Calu3 (cell line): Measurements from ENCODE around the gene CSNK2A3. TPM values are rescaled to one million over a fixed set of nuclear protein-coding genes. Genes with fewer than 3 reads are reported as not detected.

ENCODE experiments used
- BruUV-seq: library from RNA; stranded (reverse); fragments of 400-500 nt; replicated peaks from 2 replicates; lab custom pipeline; 2021; lab: Mats Ljungman, UMichigan
- CTCF ChIA-PET: fragments of 300-600 bp; sonication (Branson Sonifier 250); formaldehyde crosslinking; loops from one replicate; lab custom pipeline; 2022; ENCODE audit warnings: antibody characterized with exemption; lab: Charles Lee
- DNase-seq: peaks from one replicate; pipeline ENCODE4 v3.0.0; 2022
- H3K27ac Mint-ChIP-seq: one replicate; pipeline ENCODE4 v1.8.0; 2022; ENCODE audit warnings: mixed read lengths; ENCODE audit not compliant: unreplicated experiment
- H3K27me3 Mint-ChIP-seq: one replicate; pipeline ENCODE4 v1.8.0; 2022; ENCODE audit warnings: mixed read lengths; ENCODE audit not compliant: unreplicated experiment
- H3K36me3 Mint-ChIP-seq: one replicate; pipeline ENCODE4 v1.8.0; 2022; ENCODE audit warnings: mild to moderate bottlenecking, moderate library complexity, mixed read lengths; ENCODE audit not compliant: insufficient read depth, unreplicated experiment
- H3K4me1 Mint-ChIP-seq: one replicate; pipeline ENCODE4 v1.8.0; 2022; ENCODE audit warnings: mild to moderate bottlenecking, low read depth, mixed read lengths; ENCODE audit not compliant: unreplicated experiment
- H3K4me3 Mint-ChIP-seq: one replicate; pipeline ENCODE4 v1.8.0; 2022; ENCODE audit warnings: mild to moderate bottlenecking, low read depth, moderate library complexity, mixed read lengths; ENCODE audit not compliant: unreplicated experiment
- H3K9me3 Mint-ChIP-seq: one replicate; pipeline ENCODE4 v1.8.0; 2022; ENCODE audit warnings: low read depth, mixed read lengths; ENCODE audit not compliant: unreplicated experiment
- intact Hi-C: fragments of 100-400 bp; cut with micrococcal nuclease; formaldehyde crosslinking; loops from one replicate; pipeline ENCODE4 v1.10.0; 2022; ENCODE audit not compliant: unreplicated experiment
- total RNA-seq: library from RNA; stranded (reverse); gene quantifications from 2 replicates; pipeline ENCODE4 v1.2.3, GENCODE V29; 2022
- TF ChIP-seq, protein P1 (sequence below): fragments of 200-600 bp; IDR thresholded peaks from one replicate; pipeline ENCODE4 v1.8.0; 2022; ENCODE audit warnings: antibody characterized with exemption; ENCODE audit not compliant: unreplicated experiment

The CSNK2A3 gene
- total RNA-seq, 1 experiment from 2014 or later = 1.1 TPM

GRCh38 chr11:11329062-11329806 lies 23.8 kb downstream of the CSNK2A3 start:
- no peaks in the 10 kb centered on the region for H3K36me3 Mint-ChIP-seq
- intact Hi-C loops = no loop called here
- DNase-seq = no peak
- CTCF ChIA-PET = no interaction called here
- H3K27me3 Mint-ChIP-seq = no peaks in the 10 kb centered on the region
- H3K4me1 Mint-ChIP-seq = no peaks in the 10 kb centered on the region
- H3K27ac Mint-ChIP-seq = no peak overlapping the region
- no TSS peak for BruUV-seq
- no peaks in the 10 kb centered on the region for H3K9me3 Mint-ChIP-seq
- TF ChIP-seq, protein P1, sequence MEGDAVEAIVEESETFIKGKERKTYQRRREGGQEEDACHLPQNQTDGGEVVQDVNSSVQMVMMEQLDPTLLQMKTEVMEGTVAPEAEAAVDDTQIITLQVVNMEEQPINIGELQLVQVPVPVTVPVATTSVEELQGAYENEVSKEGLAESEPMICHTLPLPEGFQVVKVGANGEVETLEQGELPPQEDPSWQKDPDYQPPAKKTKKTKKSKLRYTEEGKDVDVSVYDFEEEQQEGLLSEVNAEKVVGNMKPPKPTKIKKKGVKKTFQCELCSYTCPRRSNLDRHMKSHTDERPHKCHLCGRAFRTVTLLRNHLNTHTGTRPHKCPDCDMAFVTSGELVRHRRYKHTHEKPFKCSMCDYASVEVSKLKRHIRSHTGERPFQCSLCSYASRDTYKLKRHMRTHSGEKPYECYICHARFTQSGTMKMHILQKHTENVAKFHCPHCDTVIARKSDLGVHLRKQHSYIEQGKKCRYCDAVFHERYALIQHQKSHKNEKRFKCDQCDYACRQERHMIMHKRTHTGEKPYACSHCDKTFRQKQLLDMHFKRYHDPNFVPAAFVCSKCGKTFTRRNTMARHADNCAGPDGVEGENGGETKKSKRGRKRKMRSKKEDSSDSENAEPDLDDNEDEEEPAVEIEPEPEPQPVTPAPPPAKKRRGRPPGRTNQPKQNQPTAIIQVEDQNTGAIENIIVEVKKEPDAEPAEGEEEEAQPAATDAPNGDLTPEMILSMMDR = no peak
- no peak overlapping the region for H3K4me3 Mint-ChIP-seq

GRCh38 chr11:11324090-11324489 lies 29.0 kb downstream of the CSNK2A3 start:
- intact Hi-C loops = no loop called here
- H3K9me3 Mint-ChIP-seq = no peaks in the 10 kb centered on the region
- BruUV-seq = no TSS peak
- CTCF ChIA-PET = no interaction called here
- no peak overlapping the region for H3K4me3 Mint-ChIP-seq
- no peak overlapping the region for H3K27ac Mint-ChIP-seq
- TF ChIP-seq, protein P1 = no peak
- H3K27me3 Mint-ChIP-seq = no peaks in the 10 kb centered on the region
- H3K4me1 Mint-ChIP-seq = no peaks in the 10 kb centered on the region
- DNase-seq = no peak
- H3K36me3 Mint-ChIP-seq = no peaks in the 10 kb centered on the region

GRCh38 chr11:11322101-11322500 lies 30.9 kb downstream of the CSNK2A3 start:
- no TSS peak for BruUV-seq
- CTCF ChIA-PET = no interaction called here
- no peaks in the 10 kb centered on the region for H3K36me3 Mint-ChIP-seq
- H3K4me1 Mint-ChIP-seq = no peaks in the 10 kb centered on the region
- no peak for DNase-seq
- no peak overlapping the region for H3K27ac Mint-ChIP-seq
- no peaks in the 10 kb centered on the region for H3K9me3 Mint-ChIP-seq
- intact Hi-C loops = no loop called here
- H3K27me3 Mint-ChIP-seq = no peaks in the 10 kb centered on the region
- no peak overlapping the region for H3K4me3 Mint-ChIP-seq
- TF ChIP-seq, protein P1 = no peak

DNA sequence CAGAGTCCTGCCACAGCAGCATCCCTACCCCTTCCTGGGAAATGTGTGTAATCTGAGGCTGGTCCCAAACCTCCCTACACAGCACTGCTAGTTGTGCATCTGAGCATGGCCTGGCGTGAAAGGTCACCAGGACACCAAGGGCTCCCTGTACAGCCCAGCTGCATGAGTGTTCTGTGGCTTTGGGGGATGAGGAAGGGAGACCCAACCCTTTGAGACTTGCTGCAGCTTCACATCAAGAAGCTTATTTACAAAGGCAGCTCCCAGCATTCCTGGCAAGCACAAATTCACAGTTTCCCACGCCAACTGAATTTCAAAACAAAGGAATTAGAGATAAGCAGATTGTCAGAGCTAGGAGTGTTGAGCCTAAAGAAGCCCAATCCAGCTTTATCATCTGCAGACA lies 32.2 kb downstream of the CSNK2A3 start:
- Mint-ChIP-seq H3K27me3 (no peaks in the 10 kb centered on the region), H3K36me3 (no peaks in the 10 kb centered on the region), H3K27ac (no peak overlapping the region), H3K4me1 (no peaks in the 10 kb centered on the region), H3K4me3 (no peak overlapping the region), H3K9me3 (no peaks in the 10 kb centered on the region)
- CTCF ChIA-PET = interaction anchor here (1.0 kb wide), 1 partner anchor 10 kb away, joined by 3 read pairs; no protein-coding TSS in a partner anchor
- DNase-seq = no peak
- TF ChIP-seq, protein P1 = no peak
- no TSS peak for BruUV-seq
- intact Hi-C loops = no loop called here
